ENCODE measurements around the gene NUP58. TPM values are rescaled to one million over a fixed set of nuclear protein-coding genes. Genes with fewer than 3 reads are reported as not detected.

NUP58 gene
- total and polyA plus RNA-seq, 2 experiments from 2014 or later: 27.6 to 91.8 TPM

DNA sequence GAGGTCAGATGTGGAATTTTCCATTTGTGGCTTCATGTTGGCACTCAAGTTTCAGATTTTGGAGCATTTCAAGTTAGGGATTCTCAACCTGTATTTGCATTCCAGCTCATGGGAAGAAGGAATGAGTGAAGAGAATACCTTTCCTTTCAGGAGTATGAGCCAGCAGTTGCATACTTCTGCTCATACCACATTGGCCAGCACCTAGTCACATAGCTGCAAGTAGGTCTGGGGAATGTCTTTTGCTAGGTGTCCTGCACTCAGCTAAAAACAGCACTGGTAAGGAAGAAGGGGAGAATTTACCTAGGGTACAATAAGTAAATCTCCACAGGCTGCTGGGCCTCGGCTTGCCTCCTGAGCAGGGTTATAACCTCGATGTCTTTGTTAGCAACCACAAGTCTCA lies 45.7 kb downstream of the NUP58 start:
- Histone ChIP-seq H4K20me1 (replicated peaks; ENCODE audit: insufficient read depth) (no peaks in the 10 kb centered on the region), H3K4me1 (ENCODE audit: insufficient read depth) (peaks cover 39% of the 10 kb centered on the region), H2AFZ (no peak overlapping the region), H3K36me3 (ENCODE audit: insufficient read depth) (no peaks in the 10 kb centered on the region), H3K4me2 (no peak overlapping the region), H3K27ac (ENCODE audit: low read depth) (no peak overlapping the region), H3K9me2 (ENCODE audit: insufficient read depth) (no peaks in the 10 kb centered on the region), H3K4me3 (no peak overlapping the region), H3F3A (replicated peaks; ENCODE audit: low read depth) (no peaks in the 10 kb centered on the region), H3K79me2 (replicated peaks; ENCODE audit: insufficient read depth) (no peaks in the 10 kb centered on the region), H3K27me3 (ENCODE audit: insufficient read depth) (no peaks in the 10 kb centered on the region)
- peaks cover 5% of the 10 kb centered on the region; the same call in 1 of the 3 replicates for H3K36me3 Mint-ChIP-seq (ENCODE audit: low read depth)
- no peak overlapping the region for H3K4me3 Mint-ChIP-seq
- no peaks in the 10 kb centered on the region for H3K9me3 Mint-ChIP-seq
- H3K4me1 Mint-ChIP-seq: peaks cover 32% of the 10 kb centered on the region
- TF ChIP-seq, protein P1, sequence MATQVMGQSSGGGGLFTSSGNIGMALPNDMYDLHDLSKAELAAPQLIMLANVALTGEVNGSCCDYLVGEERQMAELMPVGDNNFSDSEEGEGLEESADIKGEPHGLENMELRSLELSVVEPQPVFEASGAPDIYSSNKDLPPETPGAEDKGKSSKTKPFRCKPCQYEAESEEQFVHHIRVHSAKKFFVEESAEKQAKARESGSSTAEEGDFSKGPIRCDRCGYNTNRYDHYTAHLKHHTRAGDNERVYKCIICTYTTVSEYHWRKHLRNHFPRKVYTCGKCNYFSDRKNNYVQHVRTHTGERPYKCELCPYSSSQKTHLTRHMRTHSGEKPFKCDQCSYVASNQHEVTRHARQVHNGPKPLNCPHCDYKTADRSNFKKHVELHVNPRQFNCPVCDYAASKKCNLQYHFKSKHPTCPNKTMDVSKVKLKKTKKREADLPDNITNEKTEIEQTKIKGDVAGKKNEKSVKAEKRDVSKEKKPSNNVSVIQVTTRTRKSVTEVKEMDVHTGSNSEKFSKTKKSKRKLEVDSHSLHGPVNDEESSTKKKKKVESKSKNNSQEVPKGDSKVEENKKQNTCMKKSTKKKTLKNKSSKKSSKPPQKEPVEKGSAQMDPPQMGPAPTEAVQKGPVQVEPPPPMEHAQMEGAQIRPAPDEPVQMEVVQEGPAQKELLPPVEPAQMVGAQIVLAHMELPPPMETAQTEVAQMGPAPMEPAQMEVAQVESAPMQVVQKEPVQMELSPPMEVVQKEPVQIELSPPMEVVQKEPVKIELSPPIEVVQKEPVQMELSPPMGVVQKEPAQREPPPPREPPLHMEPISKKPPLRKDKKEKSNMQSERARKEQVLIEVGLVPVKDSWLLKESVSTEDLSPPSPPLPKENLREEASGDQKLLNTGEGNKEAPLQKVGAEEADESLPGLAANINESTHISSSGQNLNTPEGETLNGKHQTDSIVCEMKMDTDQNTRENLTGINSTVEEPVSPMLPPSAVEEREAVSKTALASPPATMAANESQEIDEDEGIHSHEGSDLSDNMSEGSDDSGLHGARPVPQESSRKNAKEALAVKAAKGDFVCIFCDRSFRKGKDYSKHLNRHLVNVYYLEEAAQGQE (IDR thresholded peaks at IDR 0.05; ENCODE audit: unreplicated experiment): no peak
- no peak for TF ChIP-seq ZNF114 (CRISPR knock-in tag; IDR thresholded peaks at IDR 0.05)
- no peak for TF ChIP-seq ZNF331 (CRISPR knock-in tag; IDR thresholded peaks at IDR 0.05; ENCODE audit: low read depth)
- no peak for TF ChIP-seq NANOG (IDR thresholded peaks at IDR 0.05; ENCODE audit: borderline replicate concordance)
- TF ChIP-seq CREB1 (CRISPR knock-in tag; IDR thresholded peaks at IDR 0.05; ENCODE audit: low read depth): no peak
- TF ChIP-seq, protein P2, sequence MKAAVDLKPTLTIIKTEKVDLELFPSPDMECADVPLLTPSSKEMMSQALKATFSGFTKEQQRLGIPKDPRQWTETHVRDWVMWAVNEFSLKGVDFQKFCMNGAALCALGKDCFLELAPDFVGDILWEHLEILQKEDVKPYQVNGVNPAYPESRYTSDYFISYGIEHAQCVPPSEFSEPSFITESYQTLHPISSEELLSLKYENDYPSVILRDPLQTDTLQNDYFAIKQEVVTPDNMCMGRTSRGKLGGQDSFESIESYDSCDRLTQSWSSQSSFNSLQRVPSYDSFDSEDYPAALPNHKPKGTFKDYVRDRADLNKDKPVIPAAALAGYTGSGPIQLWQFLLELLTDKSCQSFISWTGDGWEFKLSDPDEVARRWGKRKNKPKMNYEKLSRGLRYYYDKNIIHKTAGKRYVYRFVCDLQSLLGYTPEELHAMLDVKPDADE (IDR thresholded peaks at IDR 0.05): no peak
- no peak for TF ChIP-seq EZH2phosphoT487 (IDR thresholded peaks at IDR 0.05; ENCODE audit: unreplicated experiment)
- TF ChIP-seq EZH2 (IDR thresholded peaks at IDR 0.05; ENCODE audit: low read depth, unreplicated experiment): no peak
- DNase-seq (ENCODE audit: low spot score) (peak; percentile 53), ATAC-seq (peak; percentile 69)
- peak overlapping the region; percentile 81; the same call in 1 of the 2 replicates for H3K27ac Mint-ChIP-seq
- H3K27me3 Mint-ChIP-seq (ENCODE audit: insufficient read depth, low read depth, poor library complexity): no peaks in the 10 kb centered on the region

DNA sequence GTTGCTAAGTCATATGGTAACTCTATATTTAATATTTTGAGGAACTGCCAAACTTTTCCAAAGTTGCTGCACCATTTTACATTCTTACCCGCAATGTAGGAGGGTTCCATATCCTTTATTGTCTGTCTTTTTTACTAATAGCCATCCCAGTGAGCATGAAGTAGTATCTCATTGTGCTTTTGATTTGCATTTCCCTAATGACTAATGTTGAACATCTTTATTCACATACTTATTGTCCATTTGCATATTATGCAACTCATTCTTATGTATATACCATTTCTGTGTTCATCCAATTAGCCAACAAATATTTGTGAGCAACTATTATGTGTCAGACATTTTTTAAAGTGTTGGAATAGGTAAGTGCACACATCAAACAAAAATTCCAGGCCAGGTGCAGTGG lies 50.0 kb downstream of the NUP58 start:
- no peak for ATAC-seq
- H3K9me3 Mint-ChIP-seq: no peaks in the 10 kb centered on the region
- no peak overlapping the region for H3K27ac Mint-ChIP-seq
- TF ChIP-seq POLR2AphosphoS5 (IDR thresholded peaks at IDR 0.05; ENCODE audit: low read depth) (no peak), STAT1 (IDR thresholded peaks at IDR 0.05; ENCODE audit: unreplicated experiment) (no peak), NANOG (IDR thresholded peaks at IDR 0.05; ENCODE audit: borderline replicate concordance) (no peak), ZNF114 (CRISPR knock-in tag; IDR thresholded peaks at IDR 0.05) (no peak)
- TF ChIP-seq, protein P1 (IDR thresholded peaks at IDR 0.05; ENCODE audit: unreplicated experiment): no peak
- TF ChIP-seq, protein P2 (IDR thresholded peaks at IDR 0.05): no peak
- TF ChIP-seq, protein P3, sequence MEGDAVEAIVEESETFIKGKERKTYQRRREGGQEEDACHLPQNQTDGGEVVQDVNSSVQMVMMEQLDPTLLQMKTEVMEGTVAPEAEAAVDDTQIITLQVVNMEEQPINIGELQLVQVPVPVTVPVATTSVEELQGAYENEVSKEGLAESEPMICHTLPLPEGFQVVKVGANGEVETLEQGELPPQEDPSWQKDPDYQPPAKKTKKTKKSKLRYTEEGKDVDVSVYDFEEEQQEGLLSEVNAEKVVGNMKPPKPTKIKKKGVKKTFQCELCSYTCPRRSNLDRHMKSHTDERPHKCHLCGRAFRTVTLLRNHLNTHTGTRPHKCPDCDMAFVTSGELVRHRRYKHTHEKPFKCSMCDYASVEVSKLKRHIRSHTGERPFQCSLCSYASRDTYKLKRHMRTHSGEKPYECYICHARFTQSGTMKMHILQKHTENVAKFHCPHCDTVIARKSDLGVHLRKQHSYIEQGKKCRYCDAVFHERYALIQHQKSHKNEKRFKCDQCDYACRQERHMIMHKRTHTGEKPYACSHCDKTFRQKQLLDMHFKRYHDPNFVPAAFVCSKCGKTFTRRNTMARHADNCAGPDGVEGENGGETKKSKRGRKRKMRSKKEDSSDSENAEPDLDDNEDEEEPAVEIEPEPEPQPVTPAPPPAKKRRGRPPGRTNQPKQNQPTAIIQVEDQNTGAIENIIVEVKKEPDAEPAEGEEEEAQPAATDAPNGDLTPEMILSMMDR (conservative IDR thresholded peaks at IDR 0.05; ENCODE audit: low read depth in 2 of 2): no peak

More for the DNA sequence above, 50.0 kb downstream of the NUP58 start:
- no peaks in the 10 kb centered on the region for H3F3A ChIP-seq (replicated peaks; ENCODE audit: low read depth)
- H3K27ac ChIP-seq (ENCODE audit: low read depth): no peak overlapping the region
- no peak overlapping the region for H2AFZ ChIP-seq
- H3K4me1 ChIP-seq (ENCODE audit: insufficient read depth): peaks cover 16% of the 10 kb centered on the region
- H3K4me3 ChIP-seq: no peak overlapping the region
- no peaks in the 10 kb centered on the region for H3K36me3 Mint-ChIP-seq (ENCODE audit: low read depth)
- H3K36me3 ChIP-seq (ENCODE audit: insufficient read depth): no peaks in the 10 kb centered on the region
- DNase-seq (ENCODE audit: low spot score): no peak
- no peaks in the 10 kb centered on the region for H3K79me2 ChIP-seq (replicated peaks; ENCODE audit: insufficient read depth)
- no peak overlapping the region for H3K4me2 ChIP-seq
- H3K27me3 ChIP-seq (ENCODE audit: insufficient read depth): no peaks in the 10 kb centered on the region
- H3K4me1 Mint-ChIP-seq: peaks cover 10% of the 10 kb centered on the region
- no peak overlapping the region for H3K4me3 Mint-ChIP-seq
- H4K20me1 ChIP-seq (replicated peaks; ENCODE audit: insufficient read depth): no peaks in the 10 kb centered on the region
- no peaks in the 10 kb centered on the region for H3K9me2 ChIP-seq (ENCODE audit: insufficient read depth)
- no peaks in the 10 kb centered on the region for H3K27me3 Mint-ChIP-seq (ENCODE audit: insufficient read depth, low read depth, poor library complexity)

Measured in GM23338 (cell line).